Duodenal mucosa (tissue), 2 donors: Measurements from ENCODE around the gene AKAP13.

ENCODE experiments used
- H3K27ac ChIP-seq: one replicate; pipeline ENCODE4 v1.7.0; 2013; ENCODE audit warnings: low read depth, low read length
- H3K27me3 ChIP-seq, 2 donors: one replicate each; pipeline ENCODE4 v1.7.0; 2013; ENCODE audit warnings: low read length in 2 of 2, control low read depth in 1 of 2; ENCODE audit not compliant: insufficient read depth in 2 of 2, control insufficient read depth in 1 of 2
- H3K36me3 ChIP-seq, 2 donors: one replicate each; pipeline ENCODE4 v1.7.0; 2013; ENCODE audit warnings: low read length in 2 of 2, control low read depth in 1 of 2; ENCODE audit not compliant: insufficient read depth in 2 of 2, control insufficient read depth in 1 of 2
- H3K4me1 ChIP-seq, 2 donors: one replicate each; pipeline ENCODE4 v1.7.0; 2013; ENCODE audit warnings: low read length in 2 of 2, control low read depth in 1 of 2; ENCODE audit not compliant: insufficient read depth in 2 of 2, control insufficient read depth in 1 of 2
- H3K4me3 ChIP-seq, 2 donors: one replicate each; pipeline ENCODE4 v1.7.0; 2013; ENCODE audit warnings: low read length in 2 of 2, low read depth in 1 of 2
- H3K9ac ChIP-seq, 2 donors: one replicate each; pipeline ENCODE4 v1.7.0; 2013; ENCODE audit warnings: low read length in 2 of 2, low read depth in 1 of 2
- H3K9me3 ChIP-seq, 2 donors: one replicate each; pipeline ENCODE4 v1.7.0; 2013; ENCODE audit warnings: low read length in 2 of 2, control low read depth in 1 of 2; ENCODE audit not compliant: control insufficient read depth in 1 of 2

AKAP13 gene

GRCh38 chr15:85745023-85745422, 364.6 kb downstream of the AKAP13 start:
- Histone ChIP-seq H3K27me3 (no peaks in the 10 kb centered on the region), H3K4me3 (no peak overlapping the region), H3K36me3 (peaks cover 64 to 89% of the 10 kb centered on the region in 2 donors), H3K9ac (no peak overlapping the region), H3K9me3 (no peaks in the 10 kb centered on the region), H3K27ac (no peak overlapping the region), H3K4me1 (no peaks in the 10 kb centered on the region)

- H3K36me3 ChIP-seq, result peaks cover 58 to 83% of the 10 kb centered on the region in 2 donors
- H3K27me3 ChIP-seq, result no peaks in the 10 kb centered on the region
- H3K4me3 ChIP-seq, result no peak overlapping the region
- no peak overlapping the region for H3K27ac ChIP-seq
- no peaks in the 10 kb centered on the region for H3K9me3 ChIP-seq
- no peaks in the 10 kb centered on the region for H3K4me1 ChIP-seq
- no peak overlapping the region for H3K9ac ChIP-seq
Observed at GRCh38 chr15:85745525-85746150, 365.2 kb downstream of the AKAP13 start.

GRCh38 chr15:85746641-85747040, 366.2 kb downstream of the AKAP13 start:
- H3K36me3 ChIP-seq, result peaks cover 50 to 73% of the 10 kb centered on the region in 2 donors
- H3K9ac ChIP-seq, result no peak overlapping the region
- no peaks in the 10 kb centered on the region for H3K9me3 ChIP-seq
- H3K4me1 ChIP-seq, result no peaks in the 10 kb centered on the region
- no peaks in the 10 kb centered on the region for H3K27me3 ChIP-seq
- H3K4me3 ChIP-seq, result no peak overlapping the region
- no peak overlapping the region for H3K27ac ChIP-seq

GRCh38 chr15:85748176-85748575, 367.8 kb downstream of the AKAP13 start:
- no peaks in the 10 kb centered on the region for H3K4me1 ChIP-seq
- no peaks in the 10 kb centered on the region for H3K27me3 ChIP-seq
- no peaks in the 10 kb centered on the region for H3K9me3 ChIP-seq
- H3K9ac ChIP-seq, result no peak overlapping the region
- H3K4me3 ChIP-seq, result no peak overlapping the region
- H3K27ac ChIP-seq, result no peak overlapping the region
- peaks cover 38 to 57% of the 10 kb centered on the region in 2 donors for H3K36me3 ChIP-seq

- Histone ChIP-seq H3K36me3 (peaks cover 33 to 52% of the 10 kb centered on the region in 2 donors), H3K9me3 (no peaks in the 10 kb centered on the region), H3K4me1 (no peaks in the 10 kb centered on the region)
Observed at GRCh38 chr15:85748729-85749128, 368.3 kb downstream of the AKAP13 start.

GRCh38 chr15:85749261-85750151, 369.1 kb downstream of the AKAP13 start:
- H3K27ac ChIP-seq, result no peak overlapping the region
- no peaks in the 10 kb centered on the region for H3K9me3 ChIP-seq
- H3K27me3 ChIP-seq, result no peaks in the 10 kb centered on the region
- H3K4me1 ChIP-seq, result no peaks in the 10 kb centered on the region
- no peak overlapping the region for H3K4me3 ChIP-seq
- no peak overlapping the region for H3K9ac ChIP-seq
- peaks cover 25 to 44% of the 10 kb centered on the region in 2 donors for H3K36me3 ChIP-seq

More at GRCh38 chr15:85748729-85749128, 368.3 kb downstream of the AKAP13 start:
- no peak overlapping the region for H3K9ac ChIP-seq
- H3K27me3 ChIP-seq, result no peaks in the 10 kb centered on the region
- no peak overlapping the region for H3K27ac ChIP-seq
- no peak overlapping the region for H3K4me3 ChIP-seq

GRCh38 chr15:85750319-85751290, 370.2 kb downstream of the AKAP13 start:
- Histone ChIP-seq H3K27me3 (no peaks in the 10 kb centered on the region), H3K9ac (no peak overlapping the region), H3K9me3 (no peaks in the 10 kb centered on the region), H3K36me3 (peaks cover 14 to 36% of the 10 kb centered on the region in 2 donors), H3K4me1 (no peaks in the 10 kb centered on the region), H3K27ac (no peak overlapping the region), H3K4me3 (no peak overlapping the region)

GRCh38 chr15:85751291-85752123, 371.1 kb downstream of the AKAP13 start:
- Histone ChIP-seq H3K4me3 (no peak overlapping the region), H3K9ac (no peak overlapping the region), H3K27ac (no peak overlapping the region), H3K27me3 (no peaks in the 10 kb centered on the region), H3K9me3 (no peaks in the 10 kb centered on the region), H3K4me1 (no peaks in the 10 kb centered on the region), H3K36me3 (peaks cover 10 to 28% of the 10 kb centered on the region in 2 donors)

GRCh38 chr15:85752124-85752475, 371.7 kb downstream of the AKAP13 start:
- Histone ChIP-seq H3K4me1 (no peaks in the 10 kb centered on the region), H3K27me3 (no peaks in the 10 kb centered on the region), H3K4me3 (no peak overlapping the region), H3K36me3 (peaks cover 8 to 22% of the 10 kb centered on the region in 2 donors), H3K27ac (no peak overlapping the region), H3K9me3 (no peaks in the 10 kb centered on the region), H3K9ac (no peak overlapping the region)
